Activated CD8-positive, alpha-beta T cell treated with anti-CD3 and anti-CD28 coated beads for 36 hours (primary cell): ENCODE measurements around the gene MORC2. TPM values are rescaled to one million over a fixed set of nuclear protein-coding genes. Genes with fewer than 3 reads are reported as not detected.

Source experiments
- ATAC-seq: fragments of 200-7000 bp; cut with Tn5 transposase; one replicate; pipeline ENCODE4 v1.10.0; 2021; ENCODE audit warnings: mild to moderate bottlenecking, moderate library complexity
- CTCF ChIA-PET: fragments of 350-600 bp; sonication (Branson Sonifier 250); formaldehyde crosslinking; loops from one replicate; lab custom pipeline; 2021; ENCODE audit warnings: antibody characterized with exemption; lab: Charles Lee
- POLR2A ChIA-PET: fragments of 350-600 bp; sonication (Branson Sonifier 250); formaldehyde crosslinking; loops from one replicate; lab custom pipeline; 2021; ENCODE audit warnings: antibody characterized with exemption; lab: Charles Lee
- DNase-seq: peaks from one replicate; pipeline ENCODE4 v3.0.0-alpha.2; 2020
- H3K27ac Mint-ChIP-seq: one replicate; pipeline ENCODE4 v1.8.0; 2021; ENCODE audit warnings: mild to moderate bottlenecking, mixed read lengths
- H3K27me3 Mint-ChIP-seq: one replicate; pipeline ENCODE4 v1.8.0; 2021; ENCODE audit warnings: mixed read lengths
- H3K36me3 Mint-ChIP-seq: one replicate; pipeline ENCODE4 v1.8.0; 2021; ENCODE audit warnings: low read depth, mixed read lengths
- H3K4me1 Mint-ChIP-seq: one replicate; pipeline ENCODE4 v1.8.0; 2021; ENCODE audit warnings: low read depth, mixed read lengths
- H3K4me3 Mint-ChIP-seq: one replicate; pipeline ENCODE4 v1.8.0; 2021; ENCODE audit warnings: mild to moderate bottlenecking, moderate library complexity, mixed read lengths
- H3K9me3 Mint-ChIP-seq: one replicate; pipeline ENCODE4 v1.8.0; 2021; ENCODE audit warnings: mixed read lengths
- CTCF ChIP-seq: fragments of 200-600 bp; IDR thresholded peaks from one replicate; pipeline ENCODE4 v1.8.0; 2022; ENCODE audit warnings: antibody characterized with exemption, mild to moderate bottlenecking
- intact Hi-C: fragments of 100-400 bp; cut with micrococcal nuclease; formaldehyde crosslinking; loops from one replicate; pipeline ENCODE4 v1.10.0; 2022
- total RNA-seq, 2 experiments: library from RNA; stranded (reverse); gene quantifications; one replicate each; pipeline ENCODE4 v1.2.3, GENCODE V29; 2021

MORC2 gene
- total RNA-seq, 2 experiments from 2014 or later = 20.8 to 23.0 TPM

GRCh38 chr22:30953206-30953605 lies 15.4 kb downstream of the MORC2 start:
- H3K9me3 Mint-ChIP-seq = no peaks in the 10 kb centered on the region
- H3K36me3 Mint-ChIP-seq = peaks cover 51% of the 10 kb centered on the region
- peaks cover 47% of the 10 kb centered on the region for H3K4me1 Mint-ChIP-seq
- ATAC-seq (no peak), DNase-seq (no peak)
- H3K27ac Mint-ChIP-seq = no peak overlapping the region
- no peak overlapping the region for H3K4me3 Mint-ChIP-seq
- TF ChIP-seq CTCF = no peak
- intact Hi-C loops = no loop called here
- POLR2A ChIA-PET = no interaction called here
- CTCF ChIA-PET = interaction anchor here (1.0 to 1.2 kb wide), 4 partner anchors 33 to 132 kb away, joined by 3 to 9 read pairs (median 3); no protein-coding TSS in a partner anchor
- H3K27me3 Mint-ChIP-seq = no peaks in the 10 kb centered on the region

- Mint-ChIP-seq H3K36me3 (peaks cover 44% of the 10 kb centered on the region), H3K4me3 (no peak overlapping the region)
- CTCF ChIA-PET = interaction anchor here (1.0 to 2.0 kb wide), 5 partner anchors 10 to 135 kb away, joined by 3 to 12 read pairs (median 4); partner anchors contain the start of genes MORC2 and TUG1
Measured at GRCh38 chr22:30949934-30950660, 18.5 kb downstream of the MORC2 start.

GRCh38 chr22:30948930-30949342 lies 19.6 kb downstream of the MORC2 start:
- H3K4me1 Mint-ChIP-seq = peaks cover 38% of the 10 kb centered on the region
- H3K4me3 Mint-ChIP-seq = no peak overlapping the region
- H3K27ac Mint-ChIP-seq = no peak overlapping the region
- ChIA-PET CTCF (interaction anchor here (0.7 to 2.0 kb wide), 5 partner anchors 15 to 136 kb away, joined by 3 to 12 read pairs (median 4); partner anchors contain the start of genes MORC2 and TUG1), POLR2A (no interaction called here)
- ATAC-seq (no peak), DNase-seq (no peak)
- intact Hi-C loops = no loop called here
- peaks cover 48% of the 10 kb centered on the region for H3K36me3 Mint-ChIP-seq
- TF ChIP-seq CTCF = no peak
- H3K9me3 Mint-ChIP-seq = no peaks in the 10 kb centered on the region
- H3K27me3 Mint-ChIP-seq = no peaks in the 10 kb centered on the region

More at GRCh38 chr22:30949934-30950660, 18.5 kb downstream of the MORC2 start:
- intact Hi-C loops = no loop called here
- ATAC-seq = no peak
- POLR2A ChIA-PET = interaction anchor here (0.6 to 1.7 kb wide), 2 partner anchors 135 to 138 kb away, joined by 3 to 7 read pairs; no protein-coding TSS in a partner anchor
- H3K27me3 Mint-ChIP-seq = no peaks in the 10 kb centered on the region
- TF ChIP-seq CTCF = no peak
- no peak for DNase-seq
- H3K9me3 Mint-ChIP-seq = no peaks in the 10 kb centered on the region
- peaks cover 34% of the 10 kb centered on the region for H3K4me1 Mint-ChIP-seq
- no peak overlapping the region for H3K27ac Mint-ChIP-seq

GRCh38 chr22:30947816-30948454 lies 20.6 kb downstream of the MORC2 start:
- H3K4me1 Mint-ChIP-seq = peaks cover 44% of the 10 kb centered on the region
- CTCF ChIA-PET = interaction anchor here (0.7 to 2.0 kb wide), 3 partner anchors 132 to 137 kb away, joined by 3 to 14 read pairs (median 12); no protein-coding TSS in a partner anchor

More at GRCh38 chr22:30947816-30948454, 20.6 kb downstream of the MORC2 start:
- no peaks in the 10 kb centered on the region for H3K9me3 Mint-ChIP-seq
- ATAC-seq = peak; percentile 61
- peak; percentile 38 for TF ChIP-seq CTCF
- no peak for DNase-seq
- intact Hi-C loops = no loop called here
- H3K27me3 Mint-ChIP-seq = no peaks in the 10 kb centered on the region
- no peak overlapping the region for H3K27ac Mint-ChIP-seq
- peaks cover 47% of the 10 kb centered on the region for H3K36me3 Mint-ChIP-seq
- POLR2A ChIA-PET = interaction anchor here (0.6 kb wide), 2 partner anchors 61 to 137 kb away, joined by 3 to 4 read pairs; no protein-coding TSS in a partner anchor
- H3K4me3 Mint-ChIP-seq = no peak overlapping the region
